Heart right ventricle (tissue), 16 donors: ENCODE data around the gene REXO1. TPM values are rescaled to one million over a fixed set of nuclear protein-coding genes. Genes with fewer than 3 reads are reported as not detected.

ENCODE experiments used
- ATAC-seq, 8 donors: fragments of 200-7000 bp; cut with Tn5 transposase; one replicate each; pipeline ENCODE4 v1.9.1; 2020; ENCODE audit warnings: mild to moderate bottlenecking in 8 of 8, moderate library complexity in 8 of 8, moderate number of reproducible peaks in 1 of 8
- DNase-seq, 2 donors: peaks; one replicate each; pipeline ENCODE4 v3.0.0-alpha.2; 2020
- H3K27ac ChIP-seq, 10 donors: fragments of 200-600 bp; sonication (generic) in 2 of 10; one replicate each; pipeline versions ENCODE4 v1.5.0 to v1.8.0; 2020 to 2022; ENCODE audit warnings: mild to moderate bottlenecking in 3 of 10
- H3K27me3 ChIP-seq, 7 donors: fragments of 200-600 bp; one replicate each; pipeline ENCODE4 v1.8.0; 2021 to 2022; ENCODE audit warnings: mild to moderate bottlenecking in 2 of 7
- H3K36me3 ChIP-seq, 9 donors: fragments of 200-600 bp; sonication (generic) in 1 of 9; one replicate each; pipeline versions ENCODE4 v1.5.0 to v1.8.0; 2020 to 2022; ENCODE audit warnings: mild to moderate bottlenecking in 2 of 9
- H3K4me1 ChIP-seq, 9 donors: fragments of 200-600 bp; sonication (generic) in 1 of 9; one replicate each; pipeline versions ENCODE4 v1.5.0 to v1.8.0; 2020 to 2022; ENCODE audit warnings: mild to moderate bottlenecking in 4 of 9
- H3K4me3 ChIP-seq, 10 donors: fragments of 200-600 bp; sonication (generic) in 2 of 10; one replicate each; pipeline versions ENCODE4 v1.5.0 to v1.8.0; 2020 to 2022; ENCODE audit warnings: mild to moderate bottlenecking in 7 of 10, moderate library complexity in 2 of 10
- H3K9me3 ChIP-seq, 11 donors: fragments of 200-600 bp in 10 of 11; sonication (generic) in 2 of 11; one replicate each; pipeline versions ENCODE4 v1.5.0 to v1.8.0; 2013 to 2022; ENCODE audit warnings: mild to moderate bottlenecking in 2 of 11, control low read depth in 1 of 11, moderate library complexity in 1 of 11
- WGBS, 2 donors: extraction: QIAGEN DNeasy Blood & Tissue Kit; methylation state at CpG; one replicate each; pipeline ENCODE4 v1.1.7; 2013; ENCODE audit warnings: inconsistent platforms in 1 of 2; 5-methylcytosine and 5-hydroxymethylcytosine counted together
- intact Hi-C, 10 donors: fragments of 100-400 bp; cut with DNase I; formaldehyde crosslinking; loops; one replicate each; pipeline versions ENCODE4 v1.11.1 to v1.14.2; 2022
- polyA plus RNA-seq, 2 donors: library from polyadenylated mRNA; stranded (reverse); fragments of 200-250 nt; gene quantifications; one replicate each; pipeline ENCODE4 v1.2.3, GENCODE V29; 2013
- total RNA-seq, 10 donors: library from RNA; stranded (reverse); fragmentation: NEBNext Ultra II Directional in 3 of 10; extraction: Animal tissue kit (Norgen Biotek cat#: 25700) in 3 of 10; gene quantifications; one replicate each; pipeline versions ENCODE4 v1.2.1 to v1.2.4, GENCODE V29; 2021 to 2023
- TF ChIP-seq, protein P1 (sequence below), 9 donors: fragments of 200-600 bp; sonication (generic) in 2 of 9; IDR thresholded peaks; one replicate each; pipeline versions ENCODE4 v1.5.0 to v1.8.0; 2021 to 2022; ENCODE audit warnings: antibody characterized with exemption in 9 of 9, mild to moderate bottlenecking in 5 of 9, moderate library complexity in 1 of 9
- donor health status: Arrhythmogenic right ventricular cardiomyopathy.
- donor health status: ischemic (EF 13 %, LVEDD 7.1; RV severe dilation, severe dysfunction).
- donor health status: healthy with polysubstance abuse.
- donor health status: DM: no; HTN: yes; CAD: no.
- donor health status: DM: no; HTN: no; CAD: no.
- donor health status: ischemic (EF 25% LVEDD 6.9; RV normal size, moderate dysfunction).
- donor health status: ischemic (EF 25% LVEDD 5.7; RV mildly dilated, moderate dysfunction).
- donor health status: healthy.
- donor health status: DM: yes; HTN: yes; CAD: no.
- donor health status: Ischemic cardiomyopathy.
- donor health status: ischemic (EF 35%, LVEDD 5.7; RV mildly dilated, moderate dysfunction).
- donor health status: nonischemic (EF 11% LVEDD 7.7; RV severe dilation, severe dysfunction).
- donor health status: DM: yes; HTN: yes; CAD: no.
- donor health status: PGD.
- donor health status: ischemic (EF 29% LVEDD 5.4; RV normal size, mild dysfunction).
- donor health status: nonischemic (EF 23%, LVEDD 6.1; RV moderate dilation, normal function).

Gene REXO1
- total and polyA plus RNA-seq, 12 donors = 13.1 to 20.6 (median 16.5) TPM

DNA sequence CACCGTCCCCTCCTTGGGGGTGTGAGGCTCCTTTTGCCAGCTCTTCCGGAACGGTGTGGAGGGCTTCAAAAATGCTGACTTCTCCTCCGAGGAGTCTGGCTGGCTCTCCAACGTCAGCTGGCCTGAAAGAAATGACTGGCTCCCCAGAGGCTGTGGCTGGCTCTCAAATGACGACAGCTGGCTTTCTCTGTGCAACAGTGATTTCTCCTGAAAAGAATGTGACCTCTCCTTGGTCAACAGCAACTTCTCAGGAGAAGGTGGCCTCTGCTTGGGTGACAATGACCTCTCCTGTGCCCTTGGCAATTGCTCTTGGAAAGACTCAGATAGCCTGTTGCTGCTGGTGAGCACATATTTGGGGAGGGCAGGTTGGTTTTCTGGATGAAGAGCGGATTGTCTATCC lies 65.8 kb downstream of the REXO1 start:
- Histone ChIP-seq H3K9me3 (peaks cover 0 to 14% (median 7%) of the 10 kb centered on the region in 11 donors), H3K4me1 (no peaks in the 10 kb centered on the region), H3K27ac (no peak overlapping the region), H3K27me3 (peaks cover 6 to 97% (median 75%) of the 10 kb centered on the region in 7 donors), H3K36me3 (no peaks in the 10 kb centered on the region), H3K4me3 (no peak overlapping the region)
- ATAC-seq (no peak), DNase-seq (no peak)
- TF ChIP-seq, protein P1, sequence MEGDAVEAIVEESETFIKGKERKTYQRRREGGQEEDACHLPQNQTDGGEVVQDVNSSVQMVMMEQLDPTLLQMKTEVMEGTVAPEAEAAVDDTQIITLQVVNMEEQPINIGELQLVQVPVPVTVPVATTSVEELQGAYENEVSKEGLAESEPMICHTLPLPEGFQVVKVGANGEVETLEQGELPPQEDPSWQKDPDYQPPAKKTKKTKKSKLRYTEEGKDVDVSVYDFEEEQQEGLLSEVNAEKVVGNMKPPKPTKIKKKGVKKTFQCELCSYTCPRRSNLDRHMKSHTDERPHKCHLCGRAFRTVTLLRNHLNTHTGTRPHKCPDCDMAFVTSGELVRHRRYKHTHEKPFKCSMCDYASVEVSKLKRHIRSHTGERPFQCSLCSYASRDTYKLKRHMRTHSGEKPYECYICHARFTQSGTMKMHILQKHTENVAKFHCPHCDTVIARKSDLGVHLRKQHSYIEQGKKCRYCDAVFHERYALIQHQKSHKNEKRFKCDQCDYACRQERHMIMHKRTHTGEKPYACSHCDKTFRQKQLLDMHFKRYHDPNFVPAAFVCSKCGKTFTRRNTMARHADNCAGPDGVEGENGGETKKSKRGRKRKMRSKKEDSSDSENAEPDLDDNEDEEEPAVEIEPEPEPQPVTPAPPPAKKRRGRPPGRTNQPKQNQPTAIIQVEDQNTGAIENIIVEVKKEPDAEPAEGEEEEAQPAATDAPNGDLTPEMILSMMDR (IDR thresholded peaks at IDR 0.05) = no peak
- intact Hi-C loops = no loop called here
- WGBS, 2 donors = 66 to 71% methylated on average over 7 of the region's 7 CpGs

DNA sequence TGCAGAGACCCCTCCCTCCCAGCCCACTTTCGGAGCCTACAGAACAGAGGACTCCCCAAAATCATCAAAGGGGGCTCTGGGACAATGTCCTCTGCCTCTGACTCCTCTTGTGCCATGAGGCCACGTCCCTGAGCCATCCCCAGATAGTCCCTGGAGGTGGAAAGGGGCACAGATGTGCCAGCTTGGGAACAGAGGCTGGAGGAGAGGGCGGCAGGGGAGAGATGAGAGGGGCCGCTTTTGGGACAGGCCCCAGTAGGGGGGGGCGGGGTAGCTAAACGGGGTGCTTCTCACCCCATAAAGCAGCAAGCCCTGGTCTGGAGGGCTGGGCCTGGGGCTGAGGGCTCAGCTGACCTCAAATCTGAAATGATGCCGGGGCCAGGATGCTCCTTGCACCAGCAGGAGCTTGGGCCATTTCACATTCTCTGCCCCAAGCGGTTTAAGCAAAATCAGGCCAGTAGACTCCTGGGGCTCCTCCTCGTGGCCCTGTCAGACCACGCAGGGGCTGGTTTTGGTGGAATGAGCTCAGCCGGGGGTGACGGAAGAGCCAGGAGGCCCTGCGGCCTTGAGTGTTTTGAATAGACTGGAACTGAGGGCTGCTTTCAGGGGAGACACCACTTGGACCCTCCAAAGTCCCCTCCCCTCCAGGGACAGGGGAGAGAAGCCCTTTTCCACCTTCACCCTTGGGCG lies 67.9 kb downstream of the REXO1 start:
- H3K36me3 ChIP-seq = no peaks in the 10 kb centered on the region
- intact Hi-C loops = no loop called here
- DNase-seq = no peak
- no peak for ATAC-seq
- no peak overlapping the region for H3K27ac ChIP-seq
- peaks cover 0 to 14% (median 7%) of the 10 kb centered on the region in 11 donors for H3K9me3 ChIP-seq
- H3K4me1 ChIP-seq = peaks cover 0 to 9% (median 6%) of the 10 kb centered on the region in 9 donors
- H3K27me3 ChIP-seq = peaks cover 11 to 98% (median 93%) of the 10 kb centered on the region in 7 donors
- TF ChIP-seq, protein P1 (IDR thresholded peaks at IDR 0.05) = no peak
- 33 to 40% methylated on average over 14 of the region's 14 CpGs for WGBS, 2 donors
- H3K4me3 ChIP-seq = no peak overlapping the region

DNA sequence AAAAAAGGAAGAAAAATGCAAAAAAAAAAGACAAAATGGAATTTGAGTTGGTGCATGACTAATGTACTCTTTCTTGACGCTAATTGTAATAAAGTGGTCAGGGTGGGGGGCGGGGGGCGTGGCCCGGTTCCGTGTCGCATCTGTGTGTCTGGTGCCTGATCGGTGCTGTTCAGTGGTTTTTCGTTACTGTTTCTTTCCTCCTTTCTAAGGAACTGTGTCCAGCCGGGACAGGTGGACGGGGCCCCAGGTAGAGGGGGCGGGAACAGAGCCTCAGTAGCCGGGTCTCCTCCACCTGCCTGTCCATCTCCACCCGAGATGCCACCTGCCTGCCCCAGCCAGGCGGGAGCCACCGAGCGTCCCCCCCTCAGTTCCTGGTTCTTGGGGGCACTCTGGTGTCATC lies 68.7 kb downstream of the REXO1 start:
- peaks cover 0 to 20% (median 7%) of the 10 kb centered on the region in 11 donors for H3K9me3 ChIP-seq
- peaks cover 0 to 9% (median 6%) of the 10 kb centered on the region in 9 donors for H3K4me1 ChIP-seq
- DNase-seq (no peak), ATAC-seq (no peak)
- no peaks in the 10 kb centered on the region for H3K36me3 ChIP-seq
- H3K27ac ChIP-seq = no peak overlapping the region
- WGBS, 2 donors = 31 to 35% methylated on average over 16 of the region's 16 CpGs
- TF ChIP-seq, protein P1 (IDR thresholded peaks at IDR 0.05) = no peak
- H3K4me3 ChIP-seq = no peak overlapping the region
- intact Hi-C loops = no loop called here
- H3K27me3 ChIP-seq = peaks cover 18 to 99% (median 94%) of the 10 kb centered on the region in 7 donors

DNA sequence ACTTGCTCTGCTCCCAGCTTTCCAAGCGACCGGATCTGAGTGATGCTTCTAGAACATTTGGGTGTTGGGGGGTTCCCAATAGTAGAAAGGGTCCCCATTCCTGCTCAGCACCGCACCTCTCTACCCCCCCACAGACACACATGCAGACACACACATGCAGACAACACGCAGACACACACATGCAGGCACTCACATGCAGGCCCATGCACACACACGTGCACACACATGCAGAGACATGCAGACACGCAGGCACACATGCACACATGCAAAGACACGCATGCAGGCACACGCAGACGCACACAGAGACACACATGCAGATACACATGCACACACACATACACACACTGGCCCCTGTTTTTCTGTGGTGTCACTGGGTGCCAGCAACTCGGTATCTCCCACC lies 71.1 kb downstream of the REXO1 start:
- Histone ChIP-seq H3K4me1 (peaks cover 0 to 9% (median 6%) of the 10 kb centered on the region in 9 donors), H3K27ac (no peak overlapping the region), H3K36me3 (no peaks in the 10 kb centered on the region), H3K4me3 (no peak overlapping the region), H3K27me3 (peaks cover 18 to 97% (median 96%) of the 10 kb centered on the region in 7 donors), H3K9me3 (peaks cover 0 to 17% (median 7%) of the 10 kb centered on the region in 11 donors)
- intact Hi-C loops = no loop called here
- WGBS, 2 donors = 56 to 61% methylated on average over 10 of the region's 10 CpGs
- TF ChIP-seq, protein P1 (IDR thresholded peaks at IDR 0.05) = no peak
- ATAC-seq = no peak
- no peak for DNase-seq
